ENCODE results near the gene EFCAB3.

DNA sequence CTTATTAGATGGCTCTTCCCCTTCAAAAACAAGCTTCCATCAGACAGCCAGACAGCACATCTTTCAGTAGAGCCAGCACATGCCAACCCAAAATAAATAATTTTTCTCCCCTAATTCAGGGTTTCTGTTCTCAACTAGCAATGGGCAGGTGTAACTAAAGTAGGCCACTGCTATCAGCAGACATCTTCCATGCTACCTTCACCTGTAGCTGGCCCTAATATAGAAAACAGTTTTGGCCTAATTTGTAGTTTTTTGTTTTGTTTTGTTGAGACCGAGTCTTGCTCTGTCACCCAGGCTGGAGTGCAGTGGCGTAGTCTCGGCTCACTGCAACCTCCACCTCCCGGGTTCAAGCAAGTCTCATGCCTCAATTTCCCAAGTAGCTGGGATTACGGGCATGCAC is 29.2 kb upstream of the EFCAB3 start:
- TF ChIP-seq, protein P1, sequence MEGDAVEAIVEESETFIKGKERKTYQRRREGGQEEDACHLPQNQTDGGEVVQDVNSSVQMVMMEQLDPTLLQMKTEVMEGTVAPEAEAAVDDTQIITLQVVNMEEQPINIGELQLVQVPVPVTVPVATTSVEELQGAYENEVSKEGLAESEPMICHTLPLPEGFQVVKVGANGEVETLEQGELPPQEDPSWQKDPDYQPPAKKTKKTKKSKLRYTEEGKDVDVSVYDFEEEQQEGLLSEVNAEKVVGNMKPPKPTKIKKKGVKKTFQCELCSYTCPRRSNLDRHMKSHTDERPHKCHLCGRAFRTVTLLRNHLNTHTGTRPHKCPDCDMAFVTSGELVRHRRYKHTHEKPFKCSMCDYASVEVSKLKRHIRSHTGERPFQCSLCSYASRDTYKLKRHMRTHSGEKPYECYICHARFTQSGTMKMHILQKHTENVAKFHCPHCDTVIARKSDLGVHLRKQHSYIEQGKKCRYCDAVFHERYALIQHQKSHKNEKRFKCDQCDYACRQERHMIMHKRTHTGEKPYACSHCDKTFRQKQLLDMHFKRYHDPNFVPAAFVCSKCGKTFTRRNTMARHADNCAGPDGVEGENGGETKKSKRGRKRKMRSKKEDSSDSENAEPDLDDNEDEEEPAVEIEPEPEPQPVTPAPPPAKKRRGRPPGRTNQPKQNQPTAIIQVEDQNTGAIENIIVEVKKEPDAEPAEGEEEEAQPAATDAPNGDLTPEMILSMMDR (IDR thresholded peaks at IDR 0.05), result no peak
- no peak for TF ChIP-seq POLR2A (IDR thresholded peaks at IDR 0.05)

All from thyroid gland (tissue), 4 donors.